GM23338 (cell line): ENCODE measurements around the gene TAS2R30. TPM values are rescaled to one million over a fixed set of nuclear protein-coding genes. Genes with fewer than 3 reads are reported as not detected.
"Not testable (repeated sequence)": the region's sequence is repeated elsewhere in the genome, so short reads cannot be mapped to it uniquely, and the experiment has no call there.

Source experiments
- ATAC-seq: fragments of 200-7000 bp; cut with Tn5 transposase; 3 replicates; pipeline ENCODE4 v1.9.1; 2020
- DNase-seq: peaks from one replicate; pipeline ENCODE4 v3.0.0-alpha.2; 2015; ENCODE audit warnings: low spot score
- H2AFZ ChIP-seq: fragments of 200-600 bp; sonication (generic); 2 replicates; pipeline ENCODE4 v1.8.0; 2016; ENCODE audit warnings: antibody characterized with exemption, mild to moderate bottlenecking, moderate library complexity
- H3F3A ChIP-seq: fragments of 200-600 bp; sonication (generic); replicated peaks from 2 replicates; pipeline ENCODE4 v1.8.0; 2017; ENCODE audit warnings: antibody characterized with exemption, mixed run types, low read depth
- H3K27ac ChIP-seq: fragments of 200-600 bp; sonication (generic); 2 replicates; pipeline ENCODE4 v1.6.1; 2016; ENCODE audit warnings: low read depth
- H3K27me3 ChIP-seq: fragments of 200-600 bp; sonication (generic); 2 replicates; pipeline ENCODE4 v1.8.0; 2016; ENCODE audit warnings: mild to moderate bottlenecking, mixed run types, moderate library complexity; ENCODE audit not compliant: insufficient read depth
- H3K36me3 ChIP-seq: fragments of 200-600 bp; sonication (generic); 2 replicates; pipeline ENCODE4 v1.8.0; 2016; ENCODE audit warnings: mild to moderate bottlenecking; ENCODE audit not compliant: insufficient read depth
- H3K4me1 ChIP-seq: fragments of 200-600 bp; sonication (generic); 2 replicates; pipeline ENCODE4 v1.8.0; 2016; ENCODE audit warnings: mild to moderate bottlenecking, moderate library complexity; ENCODE audit not compliant: insufficient read depth
- H3K4me2 ChIP-seq: fragments of 200-600 bp; sonication (generic); 2 replicates; pipeline ENCODE4 v1.7.1; 2017; ENCODE audit warnings: mixed run types
- H3K4me3 ChIP-seq: fragments of 200-600 bp; sonication (generic); 2 replicates; pipeline ENCODE4 v1.6.1; 2016; ENCODE audit warnings: mixed run types
- H3K79me2 ChIP-seq: fragments of 200-600 bp; sonication (generic); replicated peaks from 2 replicates; pipeline ENCODE4 v1.8.0; 2017; ENCODE audit warnings: mild to moderate bottlenecking; ENCODE audit not compliant: insufficient read depth
- H3K9me2 ChIP-seq: fragments of 200-600 bp; sonication (generic); 2 replicates; pipeline ENCODE4 v1.8.0; 2017; ENCODE audit not compliant: insufficient read depth
- H4K20me1 ChIP-seq: fragments of 200-600 bp; sonication (generic); replicated peaks from 2 replicates; pipeline ENCODE4 v1.8.0; 2017; ENCODE audit warnings: mild to moderate bottlenecking; ENCODE audit not compliant: insufficient read depth
- H3K27ac Mint-ChIP-seq: 2 replicates; pipeline ENCODE4 v1.8.0; 2020; ENCODE audit warnings: inconsistent platforms, mild to moderate bottlenecking, moderate library complexity, mixed read lengths
- H3K27me3 Mint-ChIP-seq: 3 replicates; pipeline ENCODE4 v1.8.0; 2022; ENCODE audit warnings: low read depth, mild to moderate bottlenecking, moderate library complexity, mixed read lengths, inconsistent platforms; ENCODE audit not compliant: insufficient read depth, poor library complexity
- H3K36me3 Mint-ChIP-seq: 3 replicates; pipeline ENCODE4 v1.8.0; 2021; ENCODE audit warnings: low read depth, mild to moderate bottlenecking, inconsistent platforms, moderate library complexity, mixed read lengths
- H3K4me1 Mint-ChIP-seq: 3 replicates; pipeline ENCODE4 v1.8.0; 2020; ENCODE audit warnings: mild to moderate bottlenecking, inconsistent platforms, mixed read lengths
- H3K4me3 Mint-ChIP-seq: 3 replicates; pipeline ENCODE4 v1.8.0; 2021; ENCODE audit warnings: moderate library complexity, mild to moderate bottlenecking, inconsistent platforms, mixed read lengths
- H3K9me3 Mint-ChIP-seq: 3 replicates; pipeline ENCODE4 v1.8.0; 2020; ENCODE audit warnings: moderate library complexity, mild to moderate bottlenecking, inconsistent platforms, mixed read lengths
- CTCF ChIP-seq, 2 experiments: fragments of 200-600 bp in 1 of 2; sonication (generic) in 1 of 2; conservative IDR thresholded peaks; 2 replicates each; pipeline versions ENCODE4 v1.5.1 to v1.6.1; 2016 to 2017; ENCODE audit warnings: antibody characterized with exemption in 2 of 2, low read depth in 2 of 2, mild to moderate bottlenecking in 2 of 2, moderate library complexity in 1 of 2
- NANOG ChIP-seq: IDR thresholded peaks from 2 replicates; pipeline ENCODE4 v1.6.1; 2016; ENCODE audit warnings: antibody characterized with exemption, borderline replicate concordance
- polyA plus RNA-seq: library from polyadenylated mRNA; unstranded; fragments of >200 nt; fragmentation: Nextera tagmentation; extraction: Ambion mirVana; gene quantifications from 2 replicates; pipeline ENCODE4 v1.2.1, GENCODE V29; 2016
- total RNA-seq: library from RNA; depleted of rRNA; stranded (reverse); fragments of >200 nt; shearing (Covaris generic); gene quantifications from 2 replicates; pipeline ENCODE4 v1.2.3, GENCODE V29; 2014

TAS2R30 gene
- total and polyA plus RNA-seq, 2 experiments from 2014 or later, result 0.39 to 13.7 TPM

GRCh38 chr12:11130382-11130781 lies 4.1 kb downstream of the TAS2R30 start:
- Mint-ChIP-seq H3K9me3 (no peaks in the 10 kb centered on the region), H3K36me3 (peaks cover 30% of the 10 kb centered on the region), H3K4me3 (no peak overlapping the region), H3K27me3 (no peaks in the 10 kb centered on the region), H3K27ac (peak overlapping the region; percentile 36; the same call in 1 of the 2 replicates), H3K4me1 (0 out of 3 replicates have a peak, but pooled peaks cover 3% of the 10 kb centered on the region)
- Histone ChIP-seq H3K4me2 (no peak overlapping the region), H4K20me1 (peaks cover 4% of the 10 kb centered on the region), H3K4me1 (no peaks in the 10 kb centered on the region), H3K9me2 (no peaks in the 10 kb centered on the region), H3K36me3 (no peaks in the 10 kb centered on the region; the same call in 1 of the 2 replicates), H3F3A (no peaks in the 10 kb centered on the region), H3K4me3 (no peak overlapping the region), H2AFZ (no peak overlapping the region), H3K79me2 (peaks cover 88% of the 10 kb centered on the region), H3K27ac (no peak overlapping the region), H3K27me3 (no peaks in the 10 kb centered on the region)
- no peak for DNase-seq
- ATAC-seq, result no peak
- no peak for TF ChIP-seq NANOG
- no peak for TF ChIP-seq CTCF (conservative IDR thresholded peaks at IDR 0.05; ENCODE audit: low read depth in 2 of 2)

- H2AFZ ChIP-seq, H3K4me2 ChIP-seq, H3K36me3 ChIP-seq, H3K4me1 ChIP-seq, H3K4me3 Mint-ChIP-seq, DNase-seq, H3K27ac Mint-ChIP-seq, H3K9me2 ChIP-seq, H3K27ac ChIP-seq, H3K27me3 Mint-ChIP-seq, H3K4me3 ChIP-seq, H3F3A ChIP-seq, H3K27me3 ChIP-seq, H3K4me1 Mint-ChIP-seq, ATAC-seq: not testable (repeated sequence)
- Histone ChIP-seq H4K20me1 (peaks cover 15% of the 10 kb centered on the region), H3K79me2 (peaks cover 97% of the 10 kb centered on the region)
- Mint-ChIP-seq H3K9me3 (peaks cover 31% of the 10 kb centered on the region), H3K36me3 (peaks cover 62% of the 10 kb centered on the region)
Measured at GRCh38 chr12:11114130-11114529, 20.3 kb downstream of the TAS2R30 start.

- H3K4me3 ChIP-seq, H3K27me3 ChIP-seq, H3K4me3 Mint-ChIP-seq, H3K27me3 Mint-ChIP-seq, H3K9me2 ChIP-seq, H3K4me1 ChIP-seq, H3K27ac ChIP-seq, H3K4me1 Mint-ChIP-seq, H2AFZ ChIP-seq, ATAC-seq, H3K27ac Mint-ChIP-seq, H3K36me3 ChIP-seq, H3F3A ChIP-seq, H3K4me2 ChIP-seq, DNase-seq: not testable (repeated sequence)
- Histone ChIP-seq H4K20me1 (peaks cover 21% of the 10 kb centered on the region; the same call in 1 of the 2 replicates), H3K79me2 (peaks cover 99% of the 10 kb centered on the region)
- Mint-ChIP-seq H3K9me3 (peaks cover 31% of the 10 kb centered on the region), H3K36me3 (peaks cover 81% of the 10 kb centered on the region)
Measured at GRCh38 chr12:11111213-11111612, 23.2 kb downstream of the TAS2R30 start.

- Mint-ChIP-seq H3K9me3 (peaks cover 30% of the 10 kb centered on the region), H3K4me3 (no peak overlapping the region), H3K36me3 (peaks cover 85% of the 10 kb centered on the region), H3K4me1 (no peaks in the 10 kb centered on the region; the same call in 2 of the 3 replicates), H3K27me3 (no peaks in the 10 kb centered on the region), H3K27ac (no peak overlapping the region)
- Histone ChIP-seq H3K9me2 (no peaks in the 10 kb centered on the region), H2AFZ (no peak overlapping the region), H3K36me3 (peaks cover 3% of the 10 kb centered on the region; the same call in 1 of the 2 replicates), H3K27me3 (no peaks in the 10 kb centered on the region), H3K27ac (no peak overlapping the region), H4K20me1 (peaks cover 19% of the 10 kb centered on the region; the same call in 1 of the 2 replicates), H3F3A (no peaks in the 10 kb centered on the region), H3K4me2 (no peak overlapping the region), H3K4me1 (no peaks in the 10 kb centered on the region), H3K79me2 (peaks cover 91% of the 10 kb centered on the region), H3K4me3 (no peak overlapping the region)
- no peak for DNase-seq
- no peak for ATAC-seq
- no peak for TF ChIP-seq CTCF (conservative IDR thresholded peaks at IDR 0.05; ENCODE audit: low read depth in 2 of 2)
Measured at GRCh38 chr12:11108862-11109261, 25.6 kb downstream of the TAS2R30 start.
